GM11168 (cell line): ENCODE data around the gene RCL1.

Source experiments
- in situ Hi-C: fragments of 300-500 bp; cut with MboI; formaldehyde crosslinking; loops from one replicate; pipeline ENCODE4 v1.12.0; 2022; ENCODE audit warnings: low sequenced_read_pairs; ENCODE audit not compliant: unreplicated experiment

Gene RCL1, protein sequence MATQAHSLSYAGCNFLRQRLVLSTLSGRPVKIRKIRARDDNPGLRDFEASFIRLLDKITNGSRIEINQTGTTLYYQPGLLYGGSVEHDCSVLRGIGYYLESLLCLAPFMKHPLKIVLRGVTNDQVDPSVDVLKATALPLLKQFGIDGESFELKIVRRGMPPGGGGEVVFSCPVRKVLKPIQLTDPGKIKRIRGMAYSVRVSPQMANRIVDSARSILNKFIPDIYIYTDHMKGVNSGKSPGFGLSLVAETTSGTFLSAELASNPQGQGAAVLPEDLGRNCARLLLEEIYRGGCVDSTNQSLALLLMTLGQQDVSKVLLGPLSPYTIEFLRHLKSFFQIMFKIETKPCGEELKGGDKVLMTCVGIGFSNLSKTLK

DNA sequence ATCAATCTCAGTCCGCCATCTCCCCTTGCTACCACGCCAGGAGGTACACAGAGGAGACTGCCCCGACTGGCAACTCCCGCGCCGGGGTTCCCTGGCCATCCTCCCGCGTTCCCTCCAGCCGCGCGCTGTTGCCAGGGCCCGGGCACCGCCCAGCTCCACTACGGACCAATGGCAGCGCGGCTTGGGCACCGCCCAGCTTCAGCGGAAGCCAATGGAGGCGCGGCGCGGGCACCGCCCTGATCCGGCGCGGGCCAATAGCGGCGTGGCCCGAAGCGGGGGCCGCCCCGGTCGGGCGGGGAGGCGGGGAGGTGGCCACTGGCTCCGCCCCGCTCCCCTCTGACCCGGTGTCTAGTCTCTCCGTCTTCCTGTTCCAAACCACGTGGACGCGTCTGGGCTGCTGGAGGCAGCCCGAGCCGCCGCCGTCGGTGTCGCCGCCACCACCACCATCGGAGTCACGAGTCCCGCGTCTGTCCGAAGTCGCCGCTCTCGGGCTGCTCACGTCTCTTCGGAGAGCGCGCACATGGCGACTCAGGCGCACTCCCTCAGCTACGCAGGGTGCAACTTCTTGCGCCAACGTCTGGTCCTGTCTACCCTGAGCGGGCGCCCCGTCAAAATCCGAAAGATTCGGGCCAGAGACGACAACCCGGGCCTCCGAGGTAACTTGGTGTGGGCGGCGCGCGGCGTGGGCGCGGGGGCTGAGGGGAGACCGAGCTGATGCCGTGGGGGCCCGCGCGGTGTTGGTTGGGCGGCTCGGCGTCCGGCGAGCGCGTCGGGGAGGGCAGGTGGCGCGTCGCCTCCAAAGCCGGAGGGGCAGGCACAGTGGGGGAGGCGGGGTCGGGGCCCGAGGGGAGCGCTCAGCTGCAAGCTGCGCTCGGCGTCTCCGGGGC lies at the start of gene RCL1:
Gene RCL1 (plus strand): TSS at position 373 of the 887 bp plus-strand sequence. CDS start 148 bp downstream, at position 521.
- in situ Hi-C loops, result no loop called here

DNA sequence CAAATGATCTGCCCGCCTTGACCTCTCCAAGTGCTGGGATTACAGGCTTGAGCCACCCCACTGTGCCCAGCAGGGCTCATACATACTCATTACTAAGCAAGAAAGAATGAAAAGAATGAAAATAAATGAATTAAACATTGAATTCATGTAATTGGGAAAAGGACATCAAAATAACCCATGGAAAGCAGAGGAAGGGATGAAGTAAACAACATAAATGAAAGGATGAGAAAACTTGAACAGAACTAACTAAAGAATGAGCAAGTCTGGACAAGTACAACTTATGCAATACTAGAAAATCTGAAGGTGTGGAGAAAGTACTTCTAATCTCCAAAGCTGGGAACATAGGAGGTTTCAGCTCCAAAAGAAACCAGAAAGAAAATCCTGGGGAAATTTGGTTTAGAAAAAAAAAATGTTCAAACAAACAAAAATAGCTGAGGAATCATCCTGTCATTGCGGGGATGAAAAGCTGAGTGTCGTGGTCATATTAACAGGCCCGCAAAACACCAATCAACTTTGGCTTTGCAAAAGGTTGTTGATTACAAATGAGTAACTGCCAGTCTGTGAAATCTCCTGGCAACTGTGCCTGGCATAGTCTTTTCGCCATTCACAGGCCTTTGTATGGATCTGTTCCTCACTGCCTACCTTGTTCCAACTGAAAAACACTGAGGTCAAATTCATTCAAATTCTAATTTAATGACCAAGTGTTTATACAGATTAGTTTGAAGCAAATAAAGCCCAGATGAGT lies 49.4 kb upstream of the RCL1 start:
- in situ Hi-C loops, result no loop called here

DNA sequence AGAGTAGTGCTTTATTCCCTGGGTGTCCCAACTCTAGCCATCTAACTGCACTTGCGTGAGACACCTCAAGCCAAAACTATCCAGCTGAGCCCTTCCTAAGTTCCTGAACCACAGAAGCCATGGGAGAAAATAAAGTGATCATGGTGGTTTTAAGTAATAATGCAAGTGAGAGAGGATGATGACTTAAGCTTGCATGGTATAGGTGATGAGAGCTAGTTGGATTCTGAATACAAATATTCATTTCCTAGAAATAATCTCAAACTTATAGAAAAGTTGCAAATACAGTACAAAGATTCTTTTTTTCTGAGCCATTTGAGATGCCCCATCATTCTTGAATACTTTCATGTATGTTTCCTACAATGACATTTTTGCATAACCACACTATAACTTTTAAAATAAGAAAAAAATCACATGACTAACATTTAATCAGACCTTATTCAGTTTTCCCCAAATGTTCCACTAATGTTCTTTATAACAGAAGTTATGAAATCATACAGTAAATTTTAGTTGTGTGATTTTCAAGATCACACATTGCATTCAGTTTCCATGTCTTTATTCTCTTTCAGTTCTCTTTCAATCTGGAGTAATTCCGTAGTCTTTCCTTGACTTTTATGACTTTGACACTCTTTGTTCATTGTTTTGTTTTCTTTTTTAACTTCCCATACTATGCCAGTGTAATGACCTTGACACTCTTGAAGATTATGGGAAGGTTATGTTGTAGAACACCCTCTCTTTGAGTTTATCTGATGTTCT lies 46.3 kb upstream of the RCL1 start:
- in situ Hi-C loops, result no loop called here

DNA sequence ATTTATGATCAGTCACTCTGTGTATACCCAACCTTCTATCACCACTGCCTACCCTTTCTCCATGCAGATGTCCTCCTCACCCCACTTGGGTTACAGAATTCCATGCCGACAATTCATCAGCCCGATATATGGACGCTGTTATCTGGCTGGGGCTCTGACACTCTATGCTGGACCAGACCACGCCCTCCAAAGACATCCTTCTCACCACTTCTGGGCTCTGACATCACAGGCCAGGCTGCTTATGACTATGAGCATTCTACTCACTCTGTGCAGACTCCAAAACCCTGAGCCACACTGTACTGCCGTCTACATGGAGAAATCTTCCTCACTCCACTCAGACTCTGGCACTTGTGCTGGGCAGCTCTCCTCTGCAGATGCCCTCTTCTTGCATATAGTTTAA lies 44.1 kb upstream of the RCL1 start:
- in situ Hi-C loops, result no loop called here

DNA sequence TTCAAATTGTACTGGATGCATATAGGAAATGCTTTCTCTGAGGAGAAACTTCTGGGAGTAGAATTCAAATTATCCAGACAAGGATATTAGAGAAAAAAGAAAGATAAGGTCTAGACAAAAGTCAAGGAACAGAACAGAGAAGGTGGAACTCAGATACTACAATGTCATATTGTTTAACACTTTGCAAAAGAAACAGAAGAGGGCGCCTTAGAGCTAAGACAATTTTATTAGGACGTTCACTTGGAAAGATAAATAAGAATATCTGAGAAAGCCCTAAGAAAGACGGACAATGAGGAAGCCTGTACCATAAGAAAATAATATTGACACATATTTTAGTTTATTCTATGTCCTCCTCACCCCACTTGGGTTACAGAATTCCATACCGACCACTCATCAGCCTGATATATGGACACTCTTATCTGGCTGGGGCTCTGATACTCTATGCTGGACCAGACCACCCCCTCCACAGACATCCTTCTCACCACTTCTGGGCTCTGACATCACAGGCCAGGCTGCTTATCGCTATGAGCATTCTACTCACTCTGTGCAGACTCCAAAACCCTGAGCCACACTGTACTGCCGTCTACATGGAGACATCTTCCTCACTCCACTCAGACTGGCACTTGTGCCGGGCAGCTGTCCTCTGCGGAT lies 42.6 kb upstream of the RCL1 start:
- in situ Hi-C loops, result loop anchor here (25.0 kb wide), 1 partner anchor 687 kb away; the partner anchor contains the start of gene PLGRKT

DNA sequence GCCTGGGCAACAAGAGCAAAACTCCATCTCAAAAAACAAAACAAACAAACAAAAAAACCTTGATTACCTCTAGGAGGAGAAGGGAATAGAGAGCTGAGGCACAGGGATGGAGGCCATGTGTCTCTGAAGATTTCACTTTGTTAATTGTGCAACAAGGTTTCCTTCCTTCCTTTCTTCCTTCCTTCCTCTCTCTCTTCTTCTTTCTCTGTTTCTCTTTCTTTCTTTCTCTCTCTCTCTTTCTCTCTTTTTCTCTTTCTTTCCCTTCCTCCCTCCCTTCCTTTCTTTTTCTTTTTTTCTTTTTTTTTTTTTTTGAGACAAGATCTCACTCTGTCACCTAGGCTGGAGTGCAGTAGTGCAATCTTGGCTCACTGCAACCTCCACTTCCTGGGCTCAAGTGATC lies 38.2 kb upstream of the RCL1 start:
- in situ Hi-C loops, result loop anchor here (25.0 kb wide), 1 partner anchor 683 kb away; the partner anchor contains the start of gene PLGRKT

DNA sequence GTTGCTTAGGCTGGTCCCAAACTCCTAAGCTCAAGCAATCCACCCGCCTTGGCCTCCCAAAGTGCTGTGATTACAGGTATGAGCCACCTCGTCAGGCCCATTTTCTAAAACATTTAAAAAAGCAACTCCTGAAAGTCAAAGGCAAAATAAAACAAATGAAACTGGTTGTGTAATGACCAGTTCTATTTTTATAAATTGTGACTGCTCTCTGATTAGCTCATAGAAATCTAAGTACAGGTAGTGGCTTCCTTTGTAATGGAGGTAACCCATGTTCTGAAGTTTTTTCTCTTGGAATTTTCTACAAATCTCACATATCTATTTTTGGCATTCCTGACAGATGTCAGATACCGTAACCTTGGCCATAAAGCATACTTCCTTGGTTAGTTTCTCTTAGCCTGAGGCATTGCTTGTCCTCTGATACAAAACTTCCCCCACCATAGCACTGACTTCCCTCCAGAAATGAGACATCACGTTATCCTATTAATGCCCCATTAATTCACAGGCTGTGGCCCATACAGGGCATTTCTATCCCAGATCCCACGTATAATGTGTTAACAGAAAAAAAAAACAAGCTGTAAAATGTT lies 37.6 kb upstream of the RCL1 start:
- in situ Hi-C loops, result loop anchor here (25.0 kb wide), 1 partner anchor 682 kb away; the partner anchor contains the start of gene PLGRKT

DNA sequence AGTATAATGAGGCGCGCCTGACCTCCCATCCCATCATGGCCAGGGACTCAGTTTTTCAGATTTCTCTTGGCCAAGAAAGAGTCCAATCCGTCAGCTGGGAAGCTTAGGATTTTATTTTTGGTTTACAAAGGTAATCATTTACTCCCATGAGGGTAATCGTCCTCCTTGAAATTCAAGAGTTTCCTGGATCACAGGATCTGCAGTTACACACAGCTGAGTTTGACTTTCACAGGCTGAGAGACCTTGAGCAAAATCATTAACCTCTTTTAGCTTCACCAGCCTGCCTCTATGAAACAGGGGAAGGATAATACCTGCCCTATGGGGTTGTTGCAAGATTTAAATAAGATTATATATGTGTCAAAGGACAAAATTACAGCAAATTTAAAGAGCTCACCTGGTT lies 36.3 kb upstream of the RCL1 start:
- in situ Hi-C loops, result loop anchor here (25.0 kb wide), 1 partner anchor 681 kb away; the partner anchor contains the start of gene PLGRKT

DNA sequence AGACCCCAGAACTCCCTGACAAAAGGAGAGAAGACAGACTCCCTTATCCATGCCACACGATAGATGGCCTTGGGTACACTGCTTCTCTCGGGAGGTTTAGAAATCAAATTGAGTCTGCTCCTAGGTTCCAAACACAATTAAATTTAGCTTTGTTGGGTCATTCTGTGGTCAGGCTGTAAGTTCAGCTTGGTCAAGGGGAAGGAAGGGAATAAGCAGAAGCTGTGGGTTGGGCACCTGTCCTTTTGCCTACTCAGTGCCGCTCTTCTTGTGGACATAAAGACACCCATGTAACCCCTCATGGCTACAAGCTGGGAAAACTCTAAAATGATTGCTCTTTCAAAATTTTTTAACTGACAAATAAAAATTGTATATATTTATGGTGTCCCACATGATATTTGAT lies 32.6 kb upstream of the RCL1 start:
- in situ Hi-C loops, result loop anchor here (5.0 to 25.0 kb wide), 3 partner anchors 227 to 835 kb away; partner anchors contain the start of genes JAK2 and PLGRKT

DNA sequence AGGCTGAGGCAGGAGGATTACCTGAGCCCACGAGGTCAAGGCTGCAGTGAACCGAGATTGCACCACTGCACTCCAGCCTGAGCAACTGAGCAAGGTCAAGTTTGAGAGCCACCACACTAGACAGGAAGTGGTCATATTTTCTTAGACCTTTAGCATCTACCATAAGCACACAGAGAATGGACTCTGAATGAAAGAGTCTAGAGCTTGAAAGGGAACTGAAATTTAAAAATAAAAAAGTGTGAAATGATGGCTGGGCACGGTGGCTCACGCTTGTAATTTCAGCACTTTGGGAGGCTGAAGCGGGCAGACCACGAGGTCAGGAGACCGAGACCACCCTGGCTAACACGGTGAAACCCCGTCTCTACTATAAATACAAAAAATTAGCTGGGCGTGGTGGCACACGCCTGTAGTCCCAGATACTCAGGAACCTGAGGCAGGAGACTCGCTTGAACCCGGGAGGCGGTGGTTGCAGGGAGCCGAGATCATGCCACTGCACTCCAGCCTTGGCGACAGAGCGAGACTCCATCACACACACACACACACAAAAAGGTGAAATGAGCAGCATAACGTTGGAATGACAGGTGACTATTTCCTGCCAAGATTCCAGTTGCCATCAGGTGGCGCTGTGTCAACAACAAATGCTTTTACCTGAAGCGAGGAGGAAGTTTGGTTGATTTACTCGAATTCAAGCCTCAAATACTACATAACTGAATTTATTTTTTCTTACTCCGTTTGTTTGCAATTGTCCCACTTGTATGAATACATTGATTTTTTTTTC lies 30.4 kb upstream of the RCL1 start:
- in situ Hi-C loops, result loop anchor here (5.0 to 25.0 kb wide), 3 partner anchors 225 to 833 kb away; partner anchors contain the start of genes JAK2 and PLGRKT

DNA sequence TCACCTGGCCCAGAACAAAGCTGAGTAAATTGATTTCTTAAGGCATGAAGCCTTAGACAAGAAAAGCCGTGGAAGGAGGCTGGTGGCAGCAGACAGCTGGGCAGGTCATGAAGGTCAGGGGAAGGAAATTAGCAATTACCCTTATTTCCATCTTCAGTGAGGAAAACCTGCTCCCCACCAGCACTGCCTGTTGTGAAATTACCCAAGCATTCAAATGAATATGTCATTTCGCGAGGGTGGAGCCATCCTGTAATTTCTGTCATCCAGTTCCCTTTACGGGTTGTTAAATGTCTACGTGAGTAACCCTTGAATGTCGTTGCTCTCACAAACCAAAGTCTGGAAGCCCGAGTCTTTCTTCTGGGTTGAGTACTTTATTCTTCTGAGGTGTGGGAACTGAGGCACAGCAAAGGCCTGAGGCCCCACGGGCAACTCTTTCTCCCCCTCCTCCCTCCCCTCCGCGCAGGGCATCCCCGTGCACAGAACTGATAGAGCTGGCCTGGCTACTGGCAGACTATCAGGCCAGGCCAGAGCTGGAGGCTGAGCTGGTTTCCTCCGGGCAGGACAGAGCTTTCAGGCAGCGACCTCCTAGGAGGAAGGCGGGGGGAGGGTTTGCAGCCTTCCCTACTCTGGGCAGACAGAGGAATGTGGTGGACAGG lies 29.7 kb upstream of the RCL1 start:
- in situ Hi-C loops, result loop anchor here (5.0 to 25.0 kb wide), 3 partner anchors 224 to 832 kb away; partner anchors contain the start of genes JAK2 and PLGRKT

DNA sequence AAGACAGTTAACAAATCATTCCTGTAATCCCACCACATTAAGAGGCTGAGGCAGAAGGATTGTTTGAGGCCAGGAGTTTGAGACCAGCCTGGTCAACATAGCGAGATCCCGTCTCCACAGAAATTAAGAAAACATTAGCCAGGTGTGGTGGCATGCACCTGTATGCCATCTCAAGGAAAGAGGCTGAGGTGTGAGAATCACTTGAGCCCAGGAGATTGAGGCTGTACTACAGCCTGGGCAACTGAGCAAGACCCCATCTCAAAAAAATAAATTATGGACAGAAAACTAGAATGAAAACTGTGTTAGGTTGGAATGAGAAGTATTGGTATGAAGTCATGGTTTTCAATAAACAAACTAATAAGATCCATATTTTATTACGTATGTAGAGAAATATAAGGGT lies 28.7 kb upstream of the RCL1 start:
- in situ Hi-C loops, result loop anchor here (5.0 to 25.0 kb wide), 3 partner anchors 223 to 831 kb away; partner anchors contain the start of genes JAK2 and PLGRKT

DNA sequence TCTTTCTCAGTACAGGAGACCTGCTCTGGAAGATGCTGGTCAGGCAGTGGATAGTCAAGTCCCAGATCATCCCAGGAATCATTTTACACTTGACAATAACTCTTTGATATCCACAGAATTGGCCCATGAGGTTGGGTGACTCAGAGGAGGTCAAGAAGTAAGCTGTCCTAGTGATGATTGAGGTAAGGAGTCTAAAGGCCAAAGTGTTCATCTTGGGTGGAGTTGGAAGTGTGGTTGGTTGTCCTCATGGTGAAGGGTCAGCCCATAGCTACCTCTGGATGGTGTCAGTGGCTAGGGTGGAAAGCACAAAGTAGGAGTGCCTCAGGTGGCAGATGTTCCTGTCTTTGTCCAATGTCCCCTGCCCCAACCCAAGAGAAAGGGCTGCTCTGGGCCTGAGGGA lies 24.1 kb upstream of the RCL1 start:
- in situ Hi-C loops, result loop anchor here (10.0 to 25.0 kb wide), 2 partner anchors 669 to 826 kb away; partner anchors contain the start of gene PLGRKT

DNA sequence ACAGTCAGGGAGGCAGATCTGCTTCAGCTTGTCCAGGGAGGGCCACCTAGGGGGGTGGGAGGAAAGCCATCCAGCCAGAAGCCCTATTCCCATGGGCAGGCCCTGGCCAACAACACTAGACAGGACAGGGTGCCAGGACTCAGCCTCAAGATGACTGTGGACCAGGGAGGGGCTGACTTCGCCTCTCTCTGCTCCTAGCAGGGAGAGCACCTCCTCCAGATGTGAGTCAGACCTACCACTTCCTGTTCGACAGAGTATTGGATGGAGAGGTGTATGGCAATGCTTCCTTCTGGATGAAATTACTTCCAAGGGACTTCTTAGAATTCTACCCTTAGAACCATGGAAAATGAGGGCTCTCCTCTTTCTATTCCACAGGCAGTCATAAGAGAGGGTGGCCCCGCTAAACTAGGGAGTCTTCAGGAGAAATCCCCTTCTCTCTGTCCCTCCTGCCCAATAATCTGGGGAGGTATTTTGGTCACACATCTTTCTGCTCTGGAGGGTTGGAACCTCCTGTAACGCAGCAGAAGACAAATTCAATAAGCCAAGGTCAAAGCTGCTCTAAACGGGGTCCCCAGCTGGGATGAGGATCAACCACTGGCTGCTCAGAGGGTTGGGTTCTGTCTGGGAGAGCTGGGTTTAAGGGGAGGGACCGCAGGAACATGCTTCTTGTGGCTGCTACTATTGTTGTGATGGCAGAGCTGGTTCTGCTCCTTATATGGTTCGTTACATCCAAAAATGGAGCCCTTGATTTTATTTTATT lies 23.2 kb upstream of the RCL1 start:
- in situ Hi-C loops, result loop anchor here (10.0 to 25.0 kb wide), 2 partner anchors 668 to 825 kb away; partner anchors contain the start of gene PLGRKT

DNA sequence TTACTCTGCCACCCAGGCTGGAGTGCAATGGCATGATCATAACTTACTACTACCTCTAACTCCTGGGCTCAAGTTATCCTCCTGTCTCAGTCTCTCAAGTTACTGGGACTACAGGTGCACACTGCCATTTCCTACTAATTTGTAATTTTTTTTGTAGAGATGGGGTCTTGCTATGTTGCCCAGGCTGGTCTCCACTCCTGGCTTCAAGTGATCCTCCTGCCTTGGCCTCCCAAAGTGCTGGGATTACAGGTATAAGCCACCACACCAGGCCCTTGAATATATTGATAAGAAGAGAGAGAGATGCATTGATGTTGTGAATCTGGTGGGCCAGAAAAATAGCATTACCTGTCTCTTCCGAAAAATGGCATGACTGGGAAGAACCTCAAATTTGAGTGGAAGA lies 21.0 kb upstream of the RCL1 start:
- in situ Hi-C loops, result loop anchor here (25.0 kb wide), 1 partner anchor 666 kb away; the partner anchor contains the start of gene PLGRKT

DNA sequence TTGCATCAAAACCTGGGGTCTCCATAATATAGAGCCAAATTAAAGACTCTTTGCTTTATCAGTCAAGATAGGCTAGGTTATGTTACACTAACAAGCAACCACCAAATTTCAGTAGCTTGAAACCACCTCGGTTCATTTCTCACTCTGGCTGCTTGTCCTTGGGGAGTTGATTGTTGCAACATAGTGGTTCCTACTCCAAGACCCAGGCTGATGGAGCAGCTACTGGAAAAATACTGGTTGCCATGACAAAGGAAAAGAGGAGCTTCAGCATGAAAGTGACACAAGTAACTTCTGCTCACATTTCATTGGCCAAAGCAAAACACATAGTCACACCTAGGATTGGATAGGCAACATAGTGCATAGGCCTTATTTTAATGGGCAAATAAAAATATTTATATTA lies 18.5 kb upstream of the RCL1 start:
- in situ Hi-C loops, result loop anchor here (25.0 kb wide), 1 partner anchor 663 kb away; the partner anchor contains the start of gene PLGRKT
